ENCODE results near the gene ING3. TPM values are rescaled to one million over a fixed set of nuclear protein-coding genes. Genes with fewer than 3 reads are reported as not detected.

ING3 gene
- polyA plus RNA-seq, 1 donor (not counting 4 experiments of a cell fraction or from before 2014, with no cell fraction given) = 9.0 TPM

GRCh38 chr7:120942861-120943260 is 7.7 kb upstream of the ING3 start:
- TF ChIP-seq EZH2 (IDR thresholded peaks at IDR 0.05; ENCODE audit: low read length) (no peak), CTCF (optimal IDR thresholded peaks at IDR 0.05 in 1 of 3, IDR thresholded peaks at IDR 0.05 in 1 of 3, conservative IDR thresholded peaks at IDR 0.05 in 1 of 3; ENCODE audit: extremely low read depth in 1 of 3, insufficient read depth in 2 of 3, low read length in 3 of 3) (no peak)
- Histone ChIP-seq H3K4me1 (ENCODE audit: control insufficient read depth, extremely low read depth, insufficient read depth, low read length) (no peaks in the 10 kb centered on the region), H3K27me3 (ENCODE audit: control insufficient read depth, extremely low read depth, insufficient read depth, low read length) (no peaks in the 10 kb centered on the region), H3K36me3 (ENCODE audit: control insufficient read depth in 2 of 2, extremely low read depth in 1 of 2, insufficient read depth in 2 of 2, low read length in 2 of 2) (no peaks in the 10 kb centered on the region), H3K4me3 (ENCODE audit: control insufficient read depth in 2 of 3, extremely low read depth in 1 of 3, insufficient read depth in 2 of 3, low read depth in 1 of 3, low read length in 3 of 3) (no peak overlapping the region), H3K9ac (ENCODE audit: control insufficient read depth, extremely low read depth, insufficient read depth, low read length) (no peak overlapping the region), H3K9me3 (ENCODE audit: control insufficient read depth, low read depth, low read length) (no peaks in the 10 kb centered on the region), H3K9me1 (ENCODE audit: control insufficient read depth, extremely low read depth, insufficient read depth, low read length) (no peaks in the 10 kb centered on the region), H2AFZ (ENCODE audit: control insufficient read depth, low read length) (no peak overlapping the region), H3K4me2 (ENCODE audit: control insufficient read depth, extremely low read depth, insufficient read depth, low read depth, low read length) (no peak overlapping the region), H4K20me1 (ENCODE audit: control insufficient read depth, extremely low read depth, insufficient read depth, low read length) (no peaks in the 10 kb centered on the region), H3K79me2 (ENCODE audit: control insufficient read depth, insufficient read depth, low read length) (no peaks in the 10 kb centered on the region), H3K27ac (ENCODE audit: control insufficient read depth, insufficient read depth, low read length) (no peak overlapping the region)
- DNase-seq (ENCODE audit: low read depth, low spot score) (no peak), FAIRE-seq (no peak)
- dilution Hi-C loops (cut with MboI; ENCODE audit: extremely low pct_ligation_motif_present, low sequenced_read_pairs) = no loop called here

- H4K20me1 ChIP-seq (ENCODE audit: control insufficient read depth, extremely low read depth, insufficient read depth, low read length) = no peaks in the 10 kb centered on the region
- H3K9ac ChIP-seq (ENCODE audit: control insufficient read depth, extremely low read depth, insufficient read depth, low read length) = no peak overlapping the region
- no peak overlapping the region for H3K4me3 ChIP-seq (ENCODE audit: control insufficient read depth in 2 of 3, extremely low read depth in 1 of 3, insufficient read depth in 2 of 3, low read depth in 1 of 3, low read length in 3 of 3)
- TF ChIP-seq CTCF (optimal IDR thresholded peaks at IDR 0.05 in 1 of 3, IDR thresholded peaks at IDR 0.05 in 1 of 3, conservative IDR thresholded peaks at IDR 0.05 in 1 of 3; ENCODE audit: extremely low read depth in 1 of 3, insufficient read depth in 2 of 3, low read length in 3 of 3) (no peak), EZH2 (IDR thresholded peaks at IDR 0.05; ENCODE audit: low read length) (no peak)
- no peak overlapping the region for H3K27ac ChIP-seq (ENCODE audit: control insufficient read depth, insufficient read depth, low read length)
- no peak overlapping the region for H3K4me2 ChIP-seq (ENCODE audit: control insufficient read depth, extremely low read depth, insufficient read depth, low read depth, low read length)
- H3K9me1 ChIP-seq (ENCODE audit: control insufficient read depth, extremely low read depth, insufficient read depth, low read length) = no peaks in the 10 kb centered on the region
- no peaks in the 10 kb centered on the region for H3K36me3 ChIP-seq (ENCODE audit: control insufficient read depth in 2 of 2, extremely low read depth in 1 of 2, insufficient read depth in 2 of 2, low read length in 2 of 2)
- H3K27me3 ChIP-seq (ENCODE audit: control insufficient read depth, extremely low read depth, insufficient read depth, low read length) = no peaks in the 10 kb centered on the region
- no peaks in the 10 kb centered on the region for H3K4me1 ChIP-seq (ENCODE audit: control insufficient read depth, extremely low read depth, insufficient read depth, low read length)
- no peak for DNase-seq (ENCODE audit: low read depth, low spot score)
- dilution Hi-C loops (cut with MboI; ENCODE audit: extremely low pct_ligation_motif_present, low sequenced_read_pairs) = no loop called here
- H3K79me2 ChIP-seq (ENCODE audit: control insufficient read depth, insufficient read depth, low read length) = no peaks in the 10 kb centered on the region
- FAIRE-seq = no peak
- no peaks in the 10 kb centered on the region for H3K9me3 ChIP-seq (ENCODE audit: control insufficient read depth, low read depth, low read length)
- no peak overlapping the region for H2AFZ ChIP-seq (ENCODE audit: control insufficient read depth, low read length)
Measured at GRCh38 chr7:120944826-120945562, 5.6 kb upstream of the ING3 start.

Measured in keratinocyte (primary cell).